ENCODE measurements around the gene KIR2DL1.
"Not testable (repeated sequence)": the region's sequence is repeated elsewhere in the genome, so short reads cannot be mapped to it uniquely, and the experiment has no call there.

GRCh38 chr19:54764219-54764618 is 5.4 kb upstream of the KIR2DL1 start:
- TF ChIP-seq CTCF (IDR thresholded peaks at IDR 0.05; ENCODE audit: poor library complexity, severe bottlenecking); TAF1 (IDR thresholded peaks at IDR 0.05; ENCODE audit: low read depth); POLR2AphosphoS5 (IDR thresholded peaks at IDR 0.05); RAD21 (conservative IDR thresholded peaks at IDR 0.05); EZH2 (IDR thresholded peaks at IDR 0.05; ENCODE audit: borderline replicate concordance, insufficient read depth, low read length, poor library complexity, severe bottlenecking); SMC3 (conservative IDR thresholded peaks at IDR 0.05; ENCODE audit: poor library complexity): not testable (repeated sequence)

Measured in neural cell (in vitro differentiated cells).